VCaP (cell line): ENCODE measurements around the gene ANKRD44.

Experiments used
- H3K27ac ChIP-seq: fragments of 450-650 bp; 2 replicates; pipeline ENCODE4 v1.5.1; 2017
- CTCF ChIP-seq: fragments of 450-650 bp; conservative IDR thresholded peaks from 2 replicates; pipeline ENCODE4 v1.5.1; 2017; ENCODE audit warnings: mild to moderate bottlenecking, moderate library complexity

Gene ANKRD44

GRCh38 chr2:197235711-197236110, 74.9 kb downstream of the ANKRD44 start:
- no peak overlapping the region for H3K27ac ChIP-seq
- no peak for TF ChIP-seq CTCF

GRCh38 chr2:197234671-197235191, 75.8 kb downstream of the ANKRD44 start:
- TF ChIP-seq CTCF = no peak
- no peak overlapping the region for H3K27ac ChIP-seq

GRCh38 chr2:197233473-197233872, 77.1 kb downstream of the ANKRD44 start:
- H3K27ac ChIP-seq = no peak overlapping the region
- TF ChIP-seq CTCF = no peak

GRCh38 chr2:197232010-197232409, 78.6 kb downstream of the ANKRD44 start:
- H3K27ac ChIP-seq = no peak overlapping the region
- no peak for TF ChIP-seq CTCF

- TF ChIP-seq CTCF = no peak
- peak overlapping the region; percentile 28; the same call in 1 of the 2 replicates for H3K27ac ChIP-seq
Measured at GRCh38 chr2:197229509-197230443, 80.8 kb downstream of the ANKRD44 start.

- H3K27ac ChIP-seq = no peak overlapping the region
- TF ChIP-seq CTCF = no peak
Measured at GRCh38 chr2:197223451-197223850, 87.1 kb downstream of the ANKRD44 start.

- no peak for TF ChIP-seq CTCF
- no peak overlapping the region for H3K27ac ChIP-seq
Measured at GRCh38 chr2:197219636-197220035, 90.9 kb downstream of the ANKRD44 start.
